Measurements from ENCODE around the gene PALM3. TPM values are rescaled to one million over a fixed set of nuclear protein-coding genes. Genes with fewer than 3 reads are reported as not detected.

The PALM3 gene
- total and polyA plus RNA-seq, 9 donors, result 0.17 to 2.6 (median 0.33) TPM; not detected in 2

- intact Hi-C loops (cut with DNase I), result no loop called here
- 72 to 75% (median 74%) methylated on average over 8 of the region's 8 CpGs for WGBS, 3 donors
- Histone ChIP-seq H3K36me3 (no peaks in the 10 kb centered on the region), H3K27ac (no peak overlapping the region), H3K27me3 (no peaks in the 10 kb centered on the region), H3K9me3 (no peaks in the 10 kb centered on the region), H3K4me1 (ENCODE audit: insufficient read depth) (no peaks in the 10 kb centered on the region), H3K4me3 (no peak overlapping the region)
- no peak for TF ChIP-seq EP300 (IDR thresholded peaks at IDR 0.05)
- TF ChIP-seq POLR2A (IDR thresholded peaks at IDR 0.05), result no peak
- no peak for TF ChIP-seq CTCF (IDR thresholded peaks at IDR 0.05)
- no peak for DNase-seq
Measured at GRCh38 chr19:14015524-14016035, 46.3 kb downstream of the PALM3 start.

GRCh38 chr19:14012378-14012915, 49.4 kb downstream of the PALM3 start:
- Histone ChIP-seq H3K4me1 (ENCODE audit: insufficient read depth) (no peaks in the 10 kb centered on the region), H3K4me3 (no peak overlapping the region), H3K27ac (no peak overlapping the region), H3K27me3 (no peaks in the 10 kb centered on the region), H3K36me3 (no peaks in the 10 kb centered on the region), H3K9me3 (no peaks in the 10 kb centered on the region)
- 75 to 81% (median 80%) methylated on average over 2 of the region's 2 CpGs for WGBS, 3 donors
- intact Hi-C loops (cut with DNase I), result loop anchor here in 1 of 4 donors (2.0 kb wide), 1 partner anchor 414 kb away; no protein-coding TSS in a partner anchor
- DNase-seq, result no peak
- TF ChIP-seq CTCF (IDR thresholded peaks at IDR 0.05) (no peak), EP300 (IDR thresholded peaks at IDR 0.05) (no peak), POLR2A (IDR thresholded peaks at IDR 0.05) (no peak)

- DNase-seq, result peak in 3 of 5 donors; percentile 91 to 93 (median 93)
- Histone ChIP-seq H3K36me3 (no peaks in the 10 kb centered on the region), H3K9me3 (no peaks in the 10 kb centered on the region), H3K4me3 (peak overlapping the region; percentile 85), H3K4me1 (ENCODE audit: insufficient read depth) (no peaks in the 10 kb centered on the region), H3K27me3 (no peaks in the 10 kb centered on the region), H3K27ac (peak overlapping the region; percentile 92 to 97)
- intact Hi-C loops (cut with DNase I), result loop anchor here in 1 of 4 donors (5.0 kb wide), 1 partner anchor 55 kb away; the partner anchor contains the start of gene DCAF15
- WGBS, 3 donors, result 4 to 7% (median 6%) methylated on average over 34 to 56 of the region's 56 CpGs
- peak; percentile 54 for TF ChIP-seq POLR2A (IDR thresholded peaks at IDR 0.05)
- peak in 1 of 3 donors; percentile 25 for TF ChIP-seq CTCF (IDR thresholded peaks at IDR 0.05)
- peak; percentile 90 for TF ChIP-seq EP300 (IDR thresholded peaks at IDR 0.05)
Measured at GRCh38 chr19:14006766-14007562, 54.9 kb downstream of the PALM3 start.

GRCh38 chr19:14006085-14006765, 55.7 kb downstream of the PALM3 start, which contains the start of gene RFX1:
TSS of gene RFX1 (minus strand) at chr19:14006320. CDS start at chr19:13993843, 12,477 bp downstream.
- 0 to 1% (median 0%) methylated on average over 56 to 58 of the region's 58 CpGs for WGBS, 3 donors
- no peaks in the 10 kb centered on the region for H3K4me1 ChIP-seq (ENCODE audit: insufficient read depth)
- intact Hi-C loops (cut with DNase I), result loop anchor here in 1 of 4 donors (5.0 kb wide), 1 partner anchor 54 kb away; the partner anchor contains the start of gene DCAF15

More at GRCh38 chr19:14006085-14006765, 55.7 kb downstream of the PALM3 start, which contains the start of gene RFX1:
- H3K9me3 ChIP-seq, result no peaks in the 10 kb centered on the region
- H3K36me3 ChIP-seq, result no peaks in the 10 kb centered on the region
- DNase-seq, result peak; percentile 100
- TF ChIP-seq CTCF (IDR thresholded peaks at IDR 0.05) (no peak), POLR2A (IDR thresholded peaks at IDR 0.05) (peak; percentile 9), EP300 (IDR thresholded peaks at IDR 0.05) (peak; percentile 21)
- H3K27ac ChIP-seq, result peak within 1 kb of the TSS; percentile 92 to 97
- peak within 1 kb of the TSS; percentile 97 for H3K4me3 ChIP-seq
- no peaks in the 10 kb centered on the region for H3K27me3 ChIP-seq

All from ovary (tissue), 9 donors.